HepG2 (cell line): ENCODE measurements around the gene TXNIP. TPM values are rescaled to one million over a fixed set of nuclear protein-coding genes. Genes with fewer than 3 reads are reported as not detected.
A peak's percentile ranks its signal among the peaks of the same experiment; 100 is the strongest.

ENCODE experiments used
- CEBPB ChIP-seq: IDR thresholded peaks from 2 replicates; pipeline ENCODE4 v1.6.1; 2011; ENCODE audit warnings: low read depth, low read length, improper control_type of control experiment, borderline replicate concordance
- HIVEP1 ChIP-seq: sonication (generic); formaldehyde crosslinking; IDR thresholded peaks from 2 replicates; pipeline ENCODE4 v1.4.0; 2020; ENCODE audit warnings: mild to moderate bottlenecking, missing genetic modification reagents
- HMGXB3 ChIP-seq: sonication (generic); formaldehyde crosslinking; IDR thresholded peaks from 2 replicates; pipeline ENCODE4 v1.4.0; 2020; ENCODE audit warnings: missing genetic modification reagents, borderline replicate concordance
- HNRNPK ChIP-seq: fragments of 200-400 bp; formaldehyde crosslinking; IDR thresholded peaks from 2 replicates; pipeline ENCODE4 v1.6.1; 2018; ENCODE audit warnings: low read length, low read depth, moderate library complexity, mild to moderate bottlenecking; ENCODE audit not compliant: poor library complexity, severe bottlenecking
- PBX2 ChIP-seq: IDR thresholded peaks from 2 replicates; pipeline ENCODE4 v1.6.1; 2016; ENCODE audit warnings: control low read depth
- PHF5A ChIP-seq: IDR thresholded peaks from one replicate; pipeline ENCODE4 v1.6.1; 2018; ENCODE audit warnings: low read depth, missing genetic modification reagents; ENCODE audit not compliant: unreplicated experiment
- RARA ChIP-seq: IDR thresholded peaks from 2 replicates; pipeline ENCODE4 v1.6.1; 2016; ENCODE audit warnings: missing genetic modification reagents, missing compliant biosample characterization
- SATB2 ChIP-seq: sonication (generic); formaldehyde crosslinking; IDR thresholded peaks from 2 replicates; pipeline ENCODE4 v1.5.0; 2020; ENCODE audit warnings: missing genetic modification reagents
- SNAPC2 ChIP-seq: sonication (generic); formaldehyde crosslinking; IDR thresholded peaks from 2 replicates; pipeline ENCODE4 v1.8.1; 2022; ENCODE audit warnings: mild to moderate bottlenecking, missing genetic modification reagents
- SP140L ChIP-seq: sonication (generic); formaldehyde crosslinking; IDR thresholded peaks from 2 replicates; pipeline ENCODE4 v1.4.0; 2020; ENCODE audit warnings: missing genetic modification reagents, borderline replicate concordance
- ZEB1 ChIP-seq: IDR thresholded peaks from 2 replicates; pipeline ENCODE4 v1.6.1; 2012; ENCODE audit warnings: mild to moderate bottlenecking, low read depth, inconsistent platforms; ENCODE audit not compliant: insufficient replicate concordance
- ZNF3 ChIP-seq: IDR thresholded peaks from 2 replicates; pipeline ENCODE4 v1.7.0; 2017; ENCODE audit warnings: inconsistent platforms
- ZNF737 ChIP-seq: sonication (generic); formaldehyde crosslinking; IDR thresholded peaks from 2 replicates; pipeline ENCODE4 v1.5.0; 2020; ENCODE audit warnings: missing genetic modification reagents, mild to moderate bottlenecking, borderline replicate concordance
- polyA plus RNA-seq, 8 experiments: library from polyadenylated mRNA; depleted of rRNA in 3 of 8; stranded (reverse) in 7 of 8; unstranded in 1 of 8; fragments of >200 nt; fragmentation: Illumina TruSeq in 4 of 8; extraction: Trizol in 4 of 8; gene quantifications; 2 replicates each; pipeline versions ENCODE4 v1.2.1 to v1.2.3, GENCODE V29; 2011 to 2016; ENCODE audit warnings: low read depth in 4 of 8, missing spikeins in 1 of 8, mixed read lengths in 1 of 8; ENCODE audit not compliant: insufficient read depth in 1 of 8
- total RNA-seq, 5 experiments: library from RNA; depleted of rRNA; stranded (reverse); fragments of >200 nt; fragmentation: Illumina TruSeq; extraction: Trizol; gene quantifications; 2 replicates each; pipeline ENCODE4 v1.2.3, GENCODE V29; 2016; ENCODE audit warnings: low read depth in 1 of 5
- TF ChIP-seq, protein P1 (sequence below): sonication (generic); formaldehyde crosslinking; IDR thresholded peaks from 2 replicates; pipeline ENCODE4 v1.8.1; 2023; ENCODE audit warnings: mild to moderate bottlenecking, missing genetic modification reagents, borderline replicate concordance
- TF ChIP-seq, protein P2 (sequence below): sonication (generic); formaldehyde crosslinking; IDR thresholded peaks from 2 replicates; pipeline ENCODE4 v1.9.0; 2021; ENCODE audit warnings: missing genetic modification reagents, borderline replicate concordance
- TF ChIP-seq, protein P3 (sequence below): sonication (generic); formaldehyde crosslinking; IDR thresholded peaks from 2 replicates; pipeline ENCODE4 v1.5.1; 2020; ENCODE audit warnings: mild to moderate bottlenecking, moderate library complexity, missing genetic modification reagents

TXNIP gene
- total and polyA plus RNA-seq, 2 of the 13 experiments (the other 11 are each of a cell fraction or from before 2014, with no cell fraction given) = 24.4 to 237 TPM

DNA sequence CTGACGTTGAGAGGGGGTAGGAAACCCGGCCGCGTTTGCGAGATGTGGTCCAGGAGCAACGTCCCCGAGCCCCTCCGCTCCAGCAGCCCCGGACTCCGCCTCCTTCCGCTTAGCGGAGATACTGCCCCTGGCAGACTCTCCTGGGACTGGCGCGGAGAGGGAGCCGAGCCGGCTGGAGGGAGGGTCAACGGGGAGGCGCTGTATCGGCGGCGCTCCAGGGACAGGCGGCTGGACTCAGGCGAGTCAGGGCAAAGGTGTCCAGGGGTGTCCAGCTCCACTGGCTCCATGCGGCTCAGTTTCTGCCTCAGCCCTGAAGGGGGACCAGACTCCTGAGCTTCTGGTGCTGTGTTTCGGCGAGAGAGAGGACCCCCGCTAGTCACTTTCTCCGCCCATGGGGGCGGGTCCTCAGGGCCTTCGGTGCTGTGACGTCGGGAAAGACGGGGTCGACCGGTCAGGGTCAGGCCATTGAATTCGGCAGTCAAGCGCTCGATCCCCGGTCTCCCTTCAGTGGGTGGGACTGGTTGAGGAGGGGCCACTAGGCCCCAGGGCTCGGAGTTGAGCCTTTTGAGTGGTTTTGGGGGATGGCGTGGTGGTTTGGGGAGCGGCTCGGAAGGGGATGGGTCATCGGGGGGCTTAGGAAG, 35.8 kb downstream of the TXNIP start (continued):
- TF ChIP-seq PBX2 (CRISPR knock-in tag) (no peak), RARA (CRISPR knock-in tag) (0 out of 2 replicates have a peak, but pooled peaks have one; percentile 23), ZNF3 (CRISPR knock-in tag) (no peak), PHF5A (CRISPR knock-in tag) (no peak), HIVEP1 (CRISPR knock-in tag) (peak; percentile 58; the same call in 1 of the 2 replicates), SATB2 (CRISPR knock-in tag) (no peak), SP140L (CRISPR knock-in tag) (no peak), SNAPC2 (CRISPR knock-in tag) (no peak), HMGXB3 (CRISPR knock-in tag) (no peak), CEBPB (no peak), HNRNPK (peak; percentile 62), ZEB1 (no peak), ZNF737 (CRISPR knock-in tag) (no peak)
- TF ChIP-seq, protein P1, sequence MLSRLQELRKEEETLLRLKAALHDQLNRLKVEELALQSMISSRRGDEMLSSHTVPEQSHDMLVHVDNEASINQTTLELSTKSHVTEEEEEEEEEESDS (CRISPR knock-in tag) = no peak
- TF ChIP-seq, protein P2, sequence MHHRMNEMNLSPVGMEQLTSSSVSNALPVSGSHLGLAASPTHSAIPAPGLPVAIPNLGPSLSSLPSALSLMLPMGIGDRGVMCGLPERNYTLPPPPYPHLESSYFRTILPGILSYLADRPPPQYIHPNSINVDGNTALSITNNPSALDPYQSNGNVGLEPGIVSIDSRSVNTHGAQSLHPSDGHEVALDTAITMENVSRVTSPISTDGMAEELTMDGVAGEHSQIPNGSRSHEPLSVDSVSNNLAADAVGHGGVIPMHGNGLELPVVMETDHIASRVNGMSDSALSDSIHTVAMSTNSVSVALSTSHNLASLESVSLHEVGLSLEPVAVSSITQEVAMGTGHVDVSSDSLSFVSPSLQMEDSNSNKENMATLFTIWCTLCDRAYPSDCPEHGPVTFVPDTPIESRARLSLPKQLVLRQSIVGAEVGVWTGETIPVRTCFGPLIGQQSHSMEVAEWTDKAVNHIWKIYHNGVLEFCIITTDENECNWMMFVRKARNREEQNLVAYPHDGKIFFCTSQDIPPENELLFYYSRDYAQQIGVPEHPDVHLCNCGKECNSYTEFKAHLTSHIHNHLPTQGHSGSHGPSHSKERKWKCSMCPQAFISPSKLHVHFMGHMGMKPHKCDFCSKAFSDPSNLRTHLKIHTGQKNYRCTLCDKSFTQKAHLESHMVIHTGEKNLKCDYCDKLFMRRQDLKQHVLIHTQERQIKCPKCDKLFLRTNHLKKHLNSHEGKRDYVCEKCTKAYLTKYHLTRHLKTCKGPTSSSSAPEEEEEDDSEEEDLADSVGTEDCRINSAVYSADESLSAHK (CRISPR knock-in tag) = no peak
- TF ChIP-seq, protein P3, sequence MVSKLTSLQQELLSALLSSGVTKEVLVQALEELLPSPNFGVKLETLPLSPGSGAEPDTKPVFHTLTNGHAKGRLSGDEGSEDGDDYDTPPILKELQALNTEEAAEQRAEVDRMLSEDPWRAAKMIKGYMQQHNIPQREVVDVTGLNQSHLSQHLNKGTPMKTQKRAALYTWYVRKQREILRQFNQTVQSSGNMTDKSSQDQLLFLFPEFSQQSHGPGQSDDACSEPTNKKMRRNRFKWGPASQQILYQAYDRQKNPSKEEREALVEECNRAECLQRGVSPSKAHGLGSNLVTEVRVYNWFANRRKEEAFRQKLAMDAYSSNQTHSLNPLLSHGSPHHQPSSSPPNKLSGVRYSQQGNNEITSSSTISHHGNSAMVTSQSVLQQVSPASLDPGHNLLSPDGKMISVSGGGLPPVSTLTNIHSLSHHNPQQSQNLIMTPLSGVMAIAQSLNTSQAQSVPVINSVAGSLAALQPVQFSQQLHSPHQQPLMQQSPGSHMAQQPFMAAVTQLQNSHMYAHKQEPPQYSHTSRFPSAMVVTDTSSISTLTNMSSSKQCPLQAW = peak; percentile 88
